ENCODE data around the gene PGM5.

The PGM5 gene

GRCh38 chr9:68555437-68556150, 199.2 kb downstream of the PGM5 start:
- Histone ChIP-seq H3K27me3 (ENCODE audit: insufficient read depth, low read length) (peaks cover 5% of the 10 kb centered on the region; the same call in 1 of the 2 replicates), H3K9ac (ENCODE audit: low read length) (no peak overlapping the region), H2AFZ (ENCODE audit: low read length) (no peak overlapping the region), H3K36me3 (ENCODE audit: insufficient read depth, low read length) (no peaks in the 10 kb centered on the region), H3K4me3 (ENCODE audit: low read depth, low read length, poor library complexity, severe bottlenecking) (no peak overlapping the region), H4K20me1 (ENCODE audit: insufficient read depth, low read length) (no peaks in the 10 kb centered on the region), H3K4me1 (ENCODE audit: insufficient read depth, low read length, severe bottlenecking) (no peaks in the 10 kb centered on the region), H3K9me3 (ENCODE audit: low read length) (no peaks in the 10 kb centered on the region), H3K27ac (ENCODE audit: low read depth, low read length, poor library complexity, severe bottlenecking) (no peak overlapping the region), H3K9me2 (ENCODE audit: low read depth, low read length) (no peaks in the 10 kb centered on the region), H3F3A (ENCODE audit: insufficient read depth, low read length) (no peaks in the 10 kb centered on the region), H3K4me2 (ENCODE audit: low read length) (no peak overlapping the region), H3K79me2 (ENCODE audit: insufficient read depth, low read length) (no peaks in the 10 kb centered on the region)
- TF ChIP-seq CTCF (IDR thresholded peaks at IDR 0.05; ENCODE audit: low read length): no peak
- no peak for TF ChIP-seq EZH2 (IDR thresholded peaks at IDR 0.05; ENCODE audit: borderline replicate concordance, low read length)

DNA sequence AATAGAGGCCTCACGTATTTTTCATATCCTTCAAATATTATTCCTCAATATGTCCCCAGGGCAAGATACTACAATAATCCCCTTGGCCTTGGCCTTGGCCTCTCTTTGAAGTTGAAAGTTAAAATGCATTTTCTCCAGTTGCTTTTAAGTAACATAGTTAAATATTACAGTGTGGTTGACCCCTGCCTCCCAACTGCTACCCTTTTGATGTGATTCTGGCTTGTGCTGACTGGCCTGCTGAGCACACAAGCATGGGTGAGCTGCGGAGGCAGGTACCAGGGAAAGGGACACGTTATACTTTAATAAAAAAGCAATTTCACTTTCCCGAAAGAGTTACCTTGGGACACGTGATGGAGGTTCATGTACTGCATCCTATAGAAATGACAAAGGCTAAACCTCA, 202.1 kb downstream of the PGM5 start:
- no peaks in the 10 kb centered on the region for H3F3A ChIP-seq (ENCODE audit: insufficient read depth, low read length)
- H3K9me3 ChIP-seq (ENCODE audit: low read length): no peaks in the 10 kb centered on the region
- H2AFZ ChIP-seq (ENCODE audit: low read length): no peak overlapping the region
- H4K20me1 ChIP-seq (ENCODE audit: insufficient read depth, low read length): no peaks in the 10 kb centered on the region
- no peak for TF ChIP-seq CTCF (IDR thresholded peaks at IDR 0.05; ENCODE audit: low read length)
- no peak for TF ChIP-seq EZH2 (IDR thresholded peaks at IDR 0.05; ENCODE audit: borderline replicate concordance, low read length)
- H3K27me3 ChIP-seq (ENCODE audit: insufficient read depth, low read length): peaks cover 5% of the 10 kb centered on the region; the same call in 1 of the 2 replicates
- H3K27ac ChIP-seq (ENCODE audit: low read depth, low read length, poor library complexity, severe bottlenecking): no peak overlapping the region
- H3K4me3 ChIP-seq (ENCODE audit: low read depth, low read length, poor library complexity, severe bottlenecking): no peak overlapping the region
- H3K4me1 ChIP-seq (ENCODE audit: insufficient read depth, low read length, severe bottlenecking): no peaks in the 10 kb centered on the region
- no peaks in the 10 kb centered on the region for H3K79me2 ChIP-seq (ENCODE audit: insufficient read depth, low read length)
- no peaks in the 10 kb centered on the region for H3K36me3 ChIP-seq (ENCODE audit: insufficient read depth, low read length)
- no peak overlapping the region for H3K4me2 ChIP-seq (ENCODE audit: low read length)
- no peaks in the 10 kb centered on the region for H3K9me2 ChIP-seq (ENCODE audit: low read depth, low read length)
- no peak overlapping the region for H3K9ac ChIP-seq (ENCODE audit: low read length)

GRCh38 chr9:68560071-68560844, 203.8 kb downstream of the PGM5 start:
- Histone ChIP-seq H3K36me3 (ENCODE audit: insufficient read depth, low read length) (no peaks in the 10 kb centered on the region), H3K27me3 (ENCODE audit: insufficient read depth, low read length) (peaks cover 5% of the 10 kb centered on the region; the same call in 1 of the 2 replicates), H3F3A (ENCODE audit: insufficient read depth, low read length) (no peaks in the 10 kb centered on the region), H3K9me3 (ENCODE audit: low read length) (no peaks in the 10 kb centered on the region), H4K20me1 (ENCODE audit: insufficient read depth, low read length) (no peaks in the 10 kb centered on the region), H3K4me1 (ENCODE audit: insufficient read depth, low read length, severe bottlenecking) (peaks cover under 1% of the 10 kb centered on the region), H3K27ac (ENCODE audit: low read depth, low read length, poor library complexity, severe bottlenecking) (no peak overlapping the region), H3K4me2 (ENCODE audit: low read length) (no peak overlapping the region), H2AFZ (ENCODE audit: low read length) (no peak overlapping the region), H3K79me2 (ENCODE audit: insufficient read depth, low read length) (no peaks in the 10 kb centered on the region), H3K4me3 (ENCODE audit: low read depth, low read length, poor library complexity, severe bottlenecking) (no peak overlapping the region), H3K9me2 (ENCODE audit: low read depth, low read length) (no peaks in the 10 kb centered on the region), H3K9ac (ENCODE audit: low read length) (no peak overlapping the region)
- TF ChIP-seq CTCF (IDR thresholded peaks at IDR 0.05; ENCODE audit: low read length): peak; percentile 62
- TF ChIP-seq EZH2 (IDR thresholded peaks at IDR 0.05; ENCODE audit: borderline replicate concordance, low read length): no peak
